Measurements from ENCODE around the gene IFT74.

DNA sequence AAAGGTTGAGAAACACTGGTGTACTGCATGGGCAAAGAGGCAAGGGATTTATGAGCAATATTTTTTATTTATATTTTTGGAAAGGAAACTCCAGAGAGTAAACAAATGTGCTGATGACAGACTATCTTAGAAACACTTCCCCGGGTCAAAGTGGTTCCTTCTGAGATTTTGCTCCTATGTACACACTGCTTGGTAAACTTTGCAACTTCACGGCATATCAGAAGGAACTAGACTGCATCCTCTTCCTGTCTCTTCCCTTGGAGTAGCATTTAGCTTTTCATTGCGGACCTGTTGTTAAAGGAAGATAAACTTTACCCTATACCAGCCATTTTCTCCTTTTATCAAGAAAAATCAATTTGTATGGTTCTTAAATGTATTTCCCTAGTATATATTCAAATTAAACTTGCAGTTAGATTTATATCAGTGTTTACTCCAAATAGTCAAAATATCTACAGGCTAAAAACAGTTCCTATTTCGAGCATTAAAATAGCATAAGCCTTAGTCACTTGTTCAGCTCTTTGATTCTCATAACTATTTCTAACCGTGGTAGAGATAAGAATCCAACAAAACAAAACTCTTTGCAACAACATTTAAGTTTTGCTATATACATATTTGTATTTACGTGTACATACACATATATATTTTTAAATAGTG is 97.3 kb downstream of the IFT74 start:
- TF ChIP-seq, protein P1, sequence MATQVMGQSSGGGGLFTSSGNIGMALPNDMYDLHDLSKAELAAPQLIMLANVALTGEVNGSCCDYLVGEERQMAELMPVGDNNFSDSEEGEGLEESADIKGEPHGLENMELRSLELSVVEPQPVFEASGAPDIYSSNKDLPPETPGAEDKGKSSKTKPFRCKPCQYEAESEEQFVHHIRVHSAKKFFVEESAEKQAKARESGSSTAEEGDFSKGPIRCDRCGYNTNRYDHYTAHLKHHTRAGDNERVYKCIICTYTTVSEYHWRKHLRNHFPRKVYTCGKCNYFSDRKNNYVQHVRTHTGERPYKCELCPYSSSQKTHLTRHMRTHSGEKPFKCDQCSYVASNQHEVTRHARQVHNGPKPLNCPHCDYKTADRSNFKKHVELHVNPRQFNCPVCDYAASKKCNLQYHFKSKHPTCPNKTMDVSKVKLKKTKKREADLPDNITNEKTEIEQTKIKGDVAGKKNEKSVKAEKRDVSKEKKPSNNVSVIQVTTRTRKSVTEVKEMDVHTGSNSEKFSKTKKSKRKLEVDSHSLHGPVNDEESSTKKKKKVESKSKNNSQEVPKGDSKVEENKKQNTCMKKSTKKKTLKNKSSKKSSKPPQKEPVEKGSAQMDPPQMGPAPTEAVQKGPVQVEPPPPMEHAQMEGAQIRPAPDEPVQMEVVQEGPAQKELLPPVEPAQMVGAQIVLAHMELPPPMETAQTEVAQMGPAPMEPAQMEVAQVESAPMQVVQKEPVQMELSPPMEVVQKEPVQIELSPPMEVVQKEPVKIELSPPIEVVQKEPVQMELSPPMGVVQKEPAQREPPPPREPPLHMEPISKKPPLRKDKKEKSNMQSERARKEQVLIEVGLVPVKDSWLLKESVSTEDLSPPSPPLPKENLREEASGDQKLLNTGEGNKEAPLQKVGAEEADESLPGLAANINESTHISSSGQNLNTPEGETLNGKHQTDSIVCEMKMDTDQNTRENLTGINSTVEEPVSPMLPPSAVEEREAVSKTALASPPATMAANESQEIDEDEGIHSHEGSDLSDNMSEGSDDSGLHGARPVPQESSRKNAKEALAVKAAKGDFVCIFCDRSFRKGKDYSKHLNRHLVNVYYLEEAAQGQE (IDR thresholded peaks at IDR 0.05; ENCODE audit: borderline replicate concordance in 1 of 2, low read depth in 1 of 2, low read length in 2 of 2): no peak
- TF ChIP-seq ZNF331 (CRISPR knock-in tag; IDR thresholded peaks at IDR 0.05) (no peak), MEIS1 (CRISPR knock-in tag; IDR thresholded peaks at IDR 0.05; ENCODE audit: borderline replicate concordance) (no peak), HDAC6 (IDR thresholded peaks at IDR 0.05; ENCODE audit: low read depth, low read length) (no peak), CREB1 (IDR thresholded peaks at IDR 0.05) (no peak), CREB1 (CRISPR knock-in tag; IDR thresholded peaks at IDR 0.05) (no peak), POLR2A (IDR thresholded peaks at IDR 0.05; ENCODE audit: insufficient read depth in 1 of 2, low read depth in 2 of 2, low read length in 2 of 2) (no peak), ZNF160 (CRISPR knock-in tag; IDR thresholded peaks at IDR 0.05) (no peak), RFX1 (IDR thresholded peaks at IDR 0.05) (no peak), ZBTB3 (CRISPR knock-in tag; IDR thresholded peaks at IDR 0.05; ENCODE audit: borderline replicate concordance, low read depth) (no peak), ZNF44 (CRISPR knock-in tag; IDR thresholded peaks at IDR 0.05) (no peak), SMYD3 (CRISPR knock-in tag; IDR thresholded peaks at IDR 0.05) (no peak)
- TF ChIP-seq, protein P2, sequence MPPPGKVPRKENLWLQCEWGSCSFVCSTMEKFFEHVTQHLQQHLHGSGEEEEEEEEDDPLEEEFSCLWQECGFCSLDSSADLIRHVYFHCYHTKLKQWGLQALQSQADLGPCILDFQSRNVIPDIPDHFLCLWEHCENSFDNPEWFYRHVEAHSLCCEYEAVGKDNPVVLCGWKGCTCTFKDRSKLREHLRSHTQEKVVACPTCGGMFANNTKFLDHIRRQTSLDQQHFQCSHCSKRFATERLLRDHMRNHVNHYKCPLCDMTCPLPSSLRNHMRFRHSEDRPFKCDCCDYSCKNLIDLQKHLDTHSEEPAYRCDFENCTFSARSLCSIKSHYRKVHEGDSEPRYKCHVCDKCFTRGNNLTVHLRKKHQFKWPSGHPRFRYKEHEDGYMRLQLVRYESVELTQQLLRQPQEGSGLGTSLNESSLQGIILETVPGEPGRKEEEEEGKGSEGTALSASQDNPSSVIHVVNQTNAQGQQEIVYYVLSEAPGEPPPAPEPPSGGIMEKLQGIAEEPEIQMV (CRISPR knock-in tag; IDR thresholded peaks at IDR 0.05; ENCODE audit: low read depth): no peak
- TF ChIP-seq, protein P3, sequence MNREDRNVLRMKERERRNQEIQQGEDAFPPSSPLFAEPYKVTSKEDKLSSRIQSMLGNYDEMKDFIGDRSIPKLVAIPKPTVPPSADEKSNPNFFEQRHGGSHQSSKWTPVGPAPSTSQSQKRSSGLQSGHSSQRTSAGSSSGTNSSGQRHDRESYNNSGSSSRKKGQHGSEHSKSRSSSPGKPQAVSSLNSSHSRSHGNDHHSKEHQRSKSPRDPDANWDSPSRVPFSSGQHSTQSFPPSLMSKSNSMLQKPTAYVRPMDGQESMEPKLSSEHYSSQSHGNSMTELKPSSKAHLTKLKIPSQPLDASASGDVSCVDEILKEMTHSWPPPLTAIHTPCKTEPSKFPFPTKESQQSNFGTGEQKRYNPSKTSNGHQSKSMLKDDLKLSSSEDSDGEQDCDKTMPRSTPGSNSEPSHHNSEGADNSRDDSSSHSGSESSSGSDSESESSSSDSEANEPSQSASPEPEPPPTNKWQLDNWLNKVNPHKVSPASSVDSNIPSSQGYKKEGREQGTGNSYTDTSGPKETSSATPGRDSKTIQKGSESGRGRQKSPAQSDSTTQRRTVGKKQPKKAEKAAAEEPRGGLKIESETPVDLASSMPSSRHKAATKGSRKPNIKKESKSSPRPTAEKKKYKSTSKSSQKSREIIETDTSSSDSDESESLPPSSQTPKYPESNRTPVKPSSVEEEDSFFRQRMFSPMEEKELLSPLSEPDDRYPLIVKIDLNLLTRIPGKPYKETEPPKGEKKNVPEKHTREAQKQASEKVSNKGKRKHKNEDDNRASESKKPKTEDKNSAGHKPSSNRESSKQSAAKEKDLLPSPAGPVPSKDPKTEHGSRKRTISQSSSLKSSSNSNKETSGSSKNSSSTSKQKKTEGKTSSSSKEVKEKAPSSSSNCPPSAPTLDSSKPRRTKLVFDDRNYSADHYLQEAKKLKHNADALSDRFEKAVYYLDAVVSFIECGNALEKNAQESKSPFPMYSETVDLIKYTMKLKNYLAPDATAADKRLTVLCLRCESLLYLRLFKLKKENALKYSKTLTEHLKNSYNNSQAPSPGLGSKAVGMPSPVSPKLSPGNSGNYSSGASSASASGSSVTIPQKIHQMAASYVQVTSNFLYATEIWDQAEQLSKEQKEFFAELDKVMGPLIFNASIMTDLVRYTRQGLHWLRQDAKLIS (CRISPR knock-in tag; IDR thresholded peaks at IDR 0.05): no peak

Measured in HepG2 (cell line).